ENCODE data around the gene HYAL2. TPM values are rescaled to one million over a fixed set of nuclear protein-coding genes. Genes with fewer than 3 reads are reported as not detected.

The HYAL2 gene
- total and polyA plus RNA-seq, 2 experiments from 2014 or later: 35.8 to 48.0 TPM

GRCh38 chr3:50365842-50366220 lies 43.3 kb upstream of the HYAL2 start:
- Histone ChIP-seq H3K36me3 (ENCODE audit: low read depth) (no peaks in the 10 kb centered on the region), H3K27me3 (replicated peaks; ENCODE audit: insufficient read depth) (0 out of 2 replicates have a peak, but pooled peaks cover 3% of the 10 kb centered on the region), H3K4me2 (ENCODE audit: unreplicated experiment) (no peak overlapping the region), H3K27ac (no peak overlapping the region), H3K9ac (no peak overlapping the region), H3F3A (ENCODE audit: insufficient read depth) (no peaks in the 10 kb centered on the region), H3K9me3 (ENCODE audit: low read depth) (no peaks in the 10 kb centered on the region), H4K20me1 (ENCODE audit: insufficient read depth) (no peaks in the 10 kb centered on the region), H3K79me2 (ENCODE audit: insufficient read depth) (no peaks in the 10 kb centered on the region), H3K4me1 (ENCODE audit: insufficient read depth) (no peaks in the 10 kb centered on the region), H3K4me3 (no peak overlapping the region), H3K9me2 (ENCODE audit: insufficient read depth) (no peaks in the 10 kb centered on the region), H2AFZ (no peak overlapping the region)
- 63 to 70% methylated on average over 5 of the region's 5 CpGs for WGBS, 2 experiments (ENCODE audit: low coverage in 1 of 2, low lambda C conversion rate in 2 of 2, missing lambda C conversion rate in 2 of 2)
- TF ChIP-seq EZH2phosphoT487 (IDR thresholded peaks at IDR 0.05; ENCODE audit: insufficient read depth, low read depth): no peak
- no peak for TF ChIP-seq EZH2 (IDR thresholded peaks at IDR 0.05; ENCODE audit: insufficient read depth, poor library complexity, severe bottlenecking)
- no peak for DNase-seq
- in situ Hi-C loops (cut with MboI): no loop called here

GRCh38 chr3:50365080-50365841 lies 42.7 kb upstream of the HYAL2 start:
- Histone ChIP-seq H3K4me2 (ENCODE audit: unreplicated experiment) (peak overlapping the region; percentile 65), H2AFZ (peak overlapping the region; percentile 73), H3K27ac (no peak overlapping the region), H3K79me2 (ENCODE audit: insufficient read depth) (no peaks in the 10 kb centered on the region), H3K27me3 (replicated peaks; ENCODE audit: insufficient read depth) (no peaks in the 10 kb centered on the region), H3F3A (ENCODE audit: insufficient read depth) (no peaks in the 10 kb centered on the region), H3K36me3 (ENCODE audit: low read depth) (no peaks in the 10 kb centered on the region), H3K9me3 (ENCODE audit: low read depth) (no peaks in the 10 kb centered on the region), H3K4me1 (ENCODE audit: insufficient read depth) (no peaks in the 10 kb centered on the region), H3K4me3 (peak overlapping the region; percentile 63), H3K9ac (peak overlapping the region; percentile 39; the same call in 1 of the 2 replicates), H4K20me1 (ENCODE audit: insufficient read depth) (no peaks in the 10 kb centered on the region), H3K9me2 (ENCODE audit: insufficient read depth) (no peaks in the 10 kb centered on the region)
- in situ Hi-C loops (cut with MboI): no loop called here
- peak; percentile 82 for DNase-seq
- TF ChIP-seq EZH2 (IDR thresholded peaks at IDR 0.05; ENCODE audit: insufficient read depth, poor library complexity, severe bottlenecking): no peak
- no peak for TF ChIP-seq EZH2phosphoT487 (IDR thresholded peaks at IDR 0.05; ENCODE audit: insufficient read depth, low read depth)
- 13 to 18% methylated on average over 24 to 48 of the region's 53 CpGs for WGBS, 2 experiments (ENCODE audit: low coverage in 1 of 2, low lambda C conversion rate in 2 of 2, missing lambda C conversion rate in 2 of 2)

- Histone ChIP-seq H4K20me1 (ENCODE audit: insufficient read depth) (no peaks in the 10 kb centered on the region), H3K27ac (no peak overlapping the region), H3K9me3 (ENCODE audit: low read depth) (no peaks in the 10 kb centered on the region), H3K9me2 (ENCODE audit: insufficient read depth) (no peaks in the 10 kb centered on the region), H3K36me3 (ENCODE audit: low read depth) (no peaks in the 10 kb centered on the region), H3K4me1 (ENCODE audit: insufficient read depth) (no peaks in the 10 kb centered on the region), H3K9ac (peak overlapping the region; percentile 39; the same call in 1 of the 2 replicates), H3K4me2 (ENCODE audit: unreplicated experiment) (peak overlapping the region; percentile 65), H3K27me3 (replicated peaks; ENCODE audit: insufficient read depth) (no peaks in the 10 kb centered on the region), H3K79me2 (ENCODE audit: insufficient read depth) (no peaks in the 10 kb centered on the region), H2AFZ (peak overlapping the region; percentile 73), H3K4me3 (peak overlapping the region; percentile 63), H3F3A (ENCODE audit: insufficient read depth) (no peaks in the 10 kb centered on the region)
- in situ Hi-C loops (cut with MboI): no loop called here
- DNase-seq: peak; percentile 53
- WGBS, 2 experiments (ENCODE audit: low coverage in 1 of 2, low lambda C conversion rate in 2 of 2, missing lambda C conversion rate in 2 of 2): 13 to 20% methylated on average over 14 to 46 of the region's 48 CpGs
- TF ChIP-seq EZH2 (IDR thresholded peaks at IDR 0.05; ENCODE audit: insufficient read depth, poor library complexity, severe bottlenecking) (no peak), EZH2phosphoT487 (IDR thresholded peaks at IDR 0.05; ENCODE audit: insufficient read depth, low read depth) (no peak)
Measured at GRCh38 chr3:50364573-50365079, 42.1 kb upstream of the HYAL2 start.

- H3K9me2 ChIP-seq (ENCODE audit: insufficient read depth): no peaks in the 10 kb centered on the region
Measured at GRCh38 chr3:50359760-50360110, 37.2 kb upstream of the HYAL2 start.

More at GRCh38 chr3:50359760-50360110, 37.2 kb upstream of the HYAL2 start:
- peaks cover 25% of the 10 kb centered on the region for H3K4me1 ChIP-seq (ENCODE audit: insufficient read depth)
- in situ Hi-C loops (cut with MboI): no loop called here
- peaks cover 46% of the 10 kb centered on the region for H3K79me2 ChIP-seq (ENCODE audit: insufficient read depth)
- peak overlapping the region; percentile 75 for H3K4me3 ChIP-seq
- no peak for DNase-seq
- 13 to 18% methylated on average over 8 of the region's 8 CpGs for WGBS, 2 experiments (ENCODE audit: low coverage in 1 of 2, low lambda C conversion rate in 2 of 2, missing lambda C conversion rate in 2 of 2)
- peaks cover 3% of the 10 kb centered on the region; the same call in 1 of the 2 replicates for H3F3A ChIP-seq (ENCODE audit: insufficient read depth)
- H3K9me3 ChIP-seq (ENCODE audit: low read depth): no peaks in the 10 kb centered on the region
- no peak for TF ChIP-seq EZH2 (IDR thresholded peaks at IDR 0.05; ENCODE audit: insufficient read depth, poor library complexity, severe bottlenecking)
- no peak for TF ChIP-seq EZH2phosphoT487 (IDR thresholded peaks at IDR 0.05; ENCODE audit: insufficient read depth, low read depth)
- peaks cover 10% of the 10 kb centered on the region; the same call in 1 of the 2 replicates for H4K20me1 ChIP-seq (ENCODE audit: insufficient read depth)
- H3K36me3 ChIP-seq (ENCODE audit: low read depth): no peaks in the 10 kb centered on the region
- no peaks in the 10 kb centered on the region for H3K27me3 ChIP-seq (replicated peaks; ENCODE audit: insufficient read depth)
- peak overlapping the region; percentile 93 for H2AFZ ChIP-seq
- H3K27ac ChIP-seq: no peak overlapping the region
- H3K9ac ChIP-seq: no peak overlapping the region
- peak overlapping the region; percentile 67 for H3K4me2 ChIP-seq (ENCODE audit: unreplicated experiment)

Data from GM23248 (cell line).